GM12878 (cell line): Measurements from ENCODE around the gene TAF11. TPM values are rescaled to one million over a fixed set of nuclear protein-coding genes. Genes with fewer than 3 reads are reported as not detected.

Source experiments
- ATF3 ChIP-seq: IDR thresholded peaks from 2 replicates; pipeline ENCODE4 v1.6.1; 2011; ENCODE audit warnings: low read depth, mild to moderate bottlenecking, low read length, moderate library complexity, borderline replicate concordance; ENCODE audit errors: extremely low read depth
- CREB1 ChIP-seq: IDR thresholded peaks from 2 replicates; pipeline ENCODE4 v1.6.1; 2012; ENCODE audit warnings: low read depth, mild to moderate bottlenecking, inconsistent platforms
- EP300 ChIP-seq, 2 experiments: fragments of 150-350 bp in 1 of 2; IDR thresholded peaks; 2 replicates each; pipeline ENCODE4 v1.6.1; 2011 to 2012; ENCODE audit warnings: low read depth in 2 of 2, low read length in 2 of 2, borderline replicate concordance in 1 of 2, improper control_type of control experiment in 1 of 2, inconsistent platforms in 1 of 2; ENCODE audit not compliant: control insufficient read depth in 1 of 2
- FOXM1 ChIP-seq: IDR thresholded peaks from 2 replicates; pipeline ENCODE4 v1.6.1; 2012; ENCODE audit warnings: low read depth, mild to moderate bottlenecking, inconsistent platforms, low read length, moderate library complexity
- MEF2A ChIP-seq: IDR thresholded peaks from 2 replicates; pipeline ENCODE4 v1.6.1; 2011; ENCODE audit warnings: low read depth, mild to moderate bottlenecking, low read length, moderate library complexity; ENCODE audit not compliant: insufficient read depth
- MYB ChIP-seq: fragments of 150-350 bp; IDR thresholded peaks from 2 replicates; pipeline ENCODE4 v1.6.1; 2014; ENCODE audit warnings: mild to moderate bottlenecking, low read depth, low read length, borderline replicate concordance
- polyA plus RNA-seq, 11 experiments: library from polyadenylated mRNA; depleted of rRNA in 4 of 11; unstranded in 6 of 11; stranded (reverse) in 5 of 11; fragments of >200 nt; fragmentation: Nextera tagmentation in 4 of 11; fragmentation: Illumina TruSeq in 1 of 11; extraction: Ambion mirVana in 4 of 11; extraction: Trizol in 1 of 11; gene quantifications; 1 replicate in 1 of 11; 2 replicates in 10 of 11; pipeline versions ENCODE4 v1.2.1 to v1.2.3, GENCODE V29; 2011 to 2016; ENCODE audit warnings: inconsistent platforms in 2 of 11, missing spikeins in 2 of 11, low read depth in 1 of 11
- total RNA-seq, 4 experiments: library from RNA; depleted of rRNA in 3 of 4; stranded (reverse); fragments of >200 nt in 3 of 4; fragmentation: Illumina TruSeq in 1 of 4; extraction: Trizol in 1 of 4; gene quantifications; 2 replicates each; pipeline versions ENCODE4 v1.2.1 to v1.2.3, GENCODE V29; 2013 to 2021
- TF ChIP-seq, protein P1 (sequence below): fragments of 150-350 bp; IDR thresholded peaks from 2 replicates; pipeline ENCODE4 v1.6.1; 2016; ENCODE audit warnings: low read depth, low read length

Gene TAF11
- total and polyA plus RNA-seq, 10 of the 15 experiments (the other 5 are each of a cell fraction or from before 2014, with no cell fraction given): 24.6 to 59.2 (median 32.0) TPM

GRCh38 chr6:34914358-34914757, 26.5 kb upstream of the TAF11 start (continued):
- no peak for TF ChIP-seq EP300 (IDR thresholded peaks at IDR 0.05; ENCODE audit: borderline replicate concordance in 1 of 2, control insufficient read depth in 1 of 2, low read depth in 2 of 2, low read length in 2 of 2)
- TF ChIP-seq CREB1: no peak
- TF ChIP-seq MYB: no peak
- TF ChIP-seq, protein P1, sequence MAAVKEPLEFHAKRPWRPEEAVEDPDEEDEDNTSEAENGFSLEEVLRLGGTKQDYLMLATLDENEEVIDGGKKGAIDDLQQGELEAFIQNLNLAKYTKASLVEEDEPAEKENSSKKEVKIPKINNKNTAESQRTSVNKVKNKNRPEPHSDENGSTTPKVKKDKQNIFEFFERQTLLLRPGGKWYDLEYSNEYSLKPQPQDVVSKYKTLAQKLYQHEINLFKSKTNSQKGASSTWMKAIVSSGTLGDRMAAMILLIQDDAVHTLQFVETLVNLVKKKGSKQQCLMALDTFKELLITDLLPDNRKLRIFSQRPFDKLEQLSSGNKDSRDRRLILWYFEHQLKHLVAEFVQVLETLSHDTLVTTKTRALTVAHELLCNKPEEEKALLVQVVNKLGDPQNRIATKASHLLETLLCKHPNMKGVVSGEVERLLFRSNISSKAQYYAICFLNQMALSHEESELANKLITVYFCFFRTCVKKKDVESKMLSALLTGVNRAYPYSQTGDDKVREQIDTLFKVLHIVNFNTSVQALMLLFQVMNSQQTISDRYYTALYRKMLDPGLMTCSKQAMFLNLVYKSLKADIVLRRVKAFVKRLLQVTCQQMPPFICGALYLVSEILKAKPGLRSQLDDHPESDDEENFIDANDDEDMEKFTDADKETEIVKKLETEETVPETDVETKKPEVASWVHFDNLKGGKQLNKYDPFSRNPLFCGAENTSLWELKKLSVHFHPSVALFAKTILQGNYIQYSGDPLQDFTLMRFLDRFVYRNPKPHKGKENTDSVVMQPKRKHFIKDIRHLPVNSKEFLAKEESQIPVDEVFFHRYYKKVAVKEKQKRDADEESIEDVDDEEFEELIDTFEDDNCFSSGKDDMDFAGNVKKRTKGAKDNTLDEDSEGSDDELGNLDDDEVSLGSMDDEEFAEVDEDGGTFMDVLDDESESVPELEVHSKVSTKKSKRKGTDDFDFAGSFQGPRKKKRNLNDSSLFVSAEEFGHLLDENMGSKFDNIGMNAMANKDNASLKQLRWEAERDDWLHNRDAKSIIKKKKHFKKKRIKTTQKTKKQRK: no peak
- TF ChIP-seq MEF2A: no peak
- TF ChIP-seq ATF3: no peak
- no peak for TF ChIP-seq FOXM1
